SK-N-SH (cell line): ENCODE measurements around the gene TFG. TPM values are rescaled to one million over a fixed set of nuclear protein-coding genes. Genes with fewer than 3 reads are reported as not detected.

Experiments
- CTCF ChIA-PET: fragments of 300-600, 350-600 bp; formaldehyde crosslinking; extraction: SDS; loops from one replicate; lab custom pipeline; 2021; lab: Yijun Ruan, JAX
- POLR2A ChIA-PET: fragments of 350-600 bp; sonication (Branson Sonifier 250); formaldehyde crosslinking; extraction: SDS; loops from one replicate; lab custom pipeline; 2020; ENCODE audit warnings: antibody characterized with exemption, inconsistent platforms; lab: Yijun Ruan, JAX
- DNase-seq: peaks from one replicate; pipeline ENCODE4 v3.0.0; 2012
- H2AFZ ChIP-seq: fragments of 200-600 bp; sonication (generic); 2 replicates; pipeline ENCODE4 v1.8.1; 2016; ENCODE audit warnings: antibody characterized with exemption, mild to moderate bottlenecking, low read depth
- H3F3A ChIP-seq: fragments of 200-600 bp; sonication (generic); replicated peaks from 2 replicates; pipeline ENCODE3; 2016; ENCODE audit warnings: antibody characterized with exemption, mild to moderate bottlenecking; ENCODE audit not compliant: insufficient read depth
- H3K27ac ChIP-seq, 2 experiments: fragments of 200-500 bp in 1 of 2; fragments of 200-600 bp in 1 of 2; sonication (Bioruptor generic) in 1 of 2; sonication (generic), shearing (Covaris generic) in 1 of 2; 2 replicates each; pipeline versions ENCODE4 v1.5.1 to v1.6.1; 2014 to 2016; ENCODE audit warnings: low read depth in 2 of 2, inconsistent platforms in 1 of 2, low read length in 1 of 2, mild to moderate bottlenecking in 1 of 2, mixed read lengths in 1 of 2
- H3K27me3 ChIP-seq: fragments of 200-600 bp; sonication (generic), shearing (Covaris generic); 2 replicates; pipeline ENCODE4 v1.6.1; 2016; ENCODE audit warnings: mixed run types; ENCODE audit not compliant: insufficient read depth
- H3K36me3 ChIP-seq, 2 experiments: fragments of 200-500 bp in 1 of 2; fragments of 200-600 bp in 1 of 2; sonication (Bioruptor generic) in 1 of 2; sonication (generic) in 1 of 2; replicated peaks in 1 of 2; 2 replicates each; pipeline versions ENCODE3 to v1.5.1; 2014 to 2016; ENCODE audit warnings: low read length in 1 of 2, mild to moderate bottlenecking in 1 of 2; ENCODE audit not compliant: insufficient read depth in 2 of 2, control insufficient read depth in 1 of 2
- H3K4me1 ChIP-seq, 2 experiments: fragments of 200-500 bp in 1 of 2; fragments of 200-600 bp in 1 of 2; sonication (Bioruptor generic) in 1 of 2; sonication (generic), shearing (Covaris generic) in 1 of 2; 2 replicates each; pipeline versions ENCODE4 v1.5.1 to v1.6.1; 2014 to 2016; ENCODE audit warnings: low read depth in 1 of 2, low read length in 1 of 2, mixed run types in 1 of 2; ENCODE audit not compliant: insufficient read depth in 2 of 2, control insufficient read depth in 1 of 2
- H3K4me2 ChIP-seq: fragments of 200-600 bp; sonication (generic), shearing (Covaris generic); 2 replicates; pipeline ENCODE4 v1.6.1; 2017; ENCODE audit warnings: mixed run types
- H3K4me3 ChIP-seq, 2 experiments: fragments of 200-500 bp in 1 of 2; fragments of 200-600 bp in 1 of 2; sonication (Bioruptor generic) in 1 of 2; sonication (generic), shearing (Covaris generic) in 1 of 2; 2 replicates each; pipeline versions ENCODE4 v1.5.1 to v1.8.1; 2014 to 2016; ENCODE audit warnings: low read depth in 2 of 2, inconsistent platforms in 1 of 2, low read length in 1 of 2, mild to moderate bottlenecking in 1 of 2, mixed read lengths in 1 of 2, moderate library complexity in 1 of 2
- H3K79me2 ChIP-seq: fragments of 200-600 bp; sonication (generic); 2 replicates; pipeline ENCODE4 v1.8.1; 2017; ENCODE audit warnings: mild to moderate bottlenecking; ENCODE audit not compliant: insufficient read depth
- H3K9ac ChIP-seq: fragments of 200-600 bp; sonication (generic); 2 replicates; pipeline ENCODE4 v1.6.1; 2017; ENCODE audit warnings: mixed run types
- H3K9me2 ChIP-seq: fragments of 200-600 bp; sonication (generic); 2 replicates; pipeline ENCODE4 v1.6.1; 2017; ENCODE audit warnings: mixed run types
- H3K9me3 ChIP-seq: fragments of 200-600 bp; sonication (generic); 2 replicates; pipeline ENCODE4 v1.6.1; 2017; ENCODE audit warnings: mixed run types, mild to moderate bottlenecking, moderate library complexity
- H4K20me1 ChIP-seq: fragments of 200-600 bp; sonication (generic); 2 replicates; pipeline ENCODE4 v1.6.1; 2017; ENCODE audit warnings: mild to moderate bottlenecking, mixed run types; ENCODE audit not compliant: insufficient read depth
- CHD2 ChIP-seq: fragments of 150-350 bp; IDR thresholded peaks from 2 replicates; pipeline ENCODE4 v1.6.1; 2018; ENCODE audit warnings: low read length; ENCODE audit not compliant: partially characterized antibody
- EZH2phosphoT487 ChIP-seq: fragments of 200-600 bp; sonication (generic); IDR thresholded peaks from 2 replicates; pipeline ENCODE4 v1.6.1; 2017; ENCODE audit warnings: low read depth, mixed run types, mild to moderate bottlenecking, antibody characterized with exemption, moderate library complexity, borderline replicate concordance
- FOSL2 ChIP-seq: IDR thresholded peaks from 2 replicates; pipeline ENCODE4 v1.4.0; 2012; ENCODE audit warnings: low read depth, mild to moderate bottlenecking, moderate library complexity, borderline replicate concordance
- FOXM1 ChIP-seq: IDR thresholded peaks from 2 replicates; pipeline ENCODE4 v1.4.0; 2012; ENCODE audit warnings: low read depth, mild to moderate bottlenecking
- GATA2 ChIP-seq: sonication (generic); formaldehyde crosslinking; IDR thresholded peaks from 2 replicates; pipeline ENCODE4 v1.5.0; 2020; ENCODE audit warnings: mild to moderate bottlenecking, missing genetic modification reagents
- JUND ChIP-seq: IDR thresholded peaks from 2 replicates; pipeline ENCODE4 v1.4.0; 2012
- MEF2A ChIP-seq: IDR thresholded peaks from 2 replicates; pipeline ENCODE4 v1.4.0; 2012; ENCODE audit warnings: low read depth, borderline replicate concordance
- MXI1 ChIP-seq: IDR thresholded peaks from 2 replicates; pipeline ENCODE4 v1.6.1; 2012; ENCODE audit warnings: mild to moderate bottlenecking, low read depth, low read length, improper control_type of control experiment
- NFIC ChIP-seq: IDR thresholded peaks from 2 replicates; pipeline ENCODE4 v1.4.0; 2012; ENCODE audit warnings: borderline replicate concordance
- NRF1 ChIP-seq: IDR thresholded peaks from 2 replicates; pipeline ENCODE4 v1.6.1; 2012; ENCODE audit warnings: low read depth, mild to moderate bottlenecking, low read length
- RCOR1 ChIP-seq: fragments of 150-350 bp; IDR thresholded peaks from 2 replicates; pipeline ENCODE4 v1.6.1; 2017; ENCODE audit warnings: antibody characterized with exemption, low read length
- RFX5 ChIP-seq: IDR thresholded peaks from 2 replicates; pipeline ENCODE4 v1.6.1; 2012; ENCODE audit warnings: mild to moderate bottlenecking, improper control_type of control experiment, low read length
- WGBS: methylation state at CpG from one replicate; pipeline ENCODE4 v1.1.6; 2017; ENCODE audit warnings: low lambda C conversion rate; 5-methylcytosine and 5-hydroxymethylcytosine counted together
- polyA plus RNA-seq, 3 experiments: library from polyadenylated mRNA; depleted of rRNA; stranded (reverse); fragments of >200 nt; gene quantifications; 2 replicates each; pipeline ENCODE4 v1.2.3, GENCODE V29; 2012
- TF ChIP-seq, protein P1 (sequence below): fragments of 150-350 bp; IDR thresholded peaks from 2 replicates; pipeline ENCODE4 v1.6.1; 2017; ENCODE audit warnings: antibody characterized with exemption, low read length, low read depth, borderline replicate concordance
- TF ChIP-seq, protein P2 (sequence below): fragments of 200-600 bp; sonication (generic); IDR thresholded peaks from 2 replicates; pipeline ENCODE4 v1.6.1; 2017; ENCODE audit warnings: antibody characterized with exemption, mild to moderate bottlenecking, moderate library complexity
- TF ChIP-seq, protein P3 (sequence below): IDR thresholded peaks from 2 replicates; pipeline ENCODE4; 2012

TFG gene
- polyA plus RNA-seq, 1 of the 3 experiments (the other 2 are of a cell fraction) = 83.1 TPM

GRCh38 chr3:100700708-100701107 lies 8.6 kb upstream of the TFG start:
- no peak overlapping the region for H3K4me2 ChIP-seq
- H4K20me1 ChIP-seq = no peaks in the 10 kb centered on the region
- H3K4me3 ChIP-seq = no peak overlapping the region
- peaks cover 4% of the 10 kb centered on the region for H3F3A ChIP-seq
- H3K27ac ChIP-seq = no peak overlapping the region
- H2AFZ ChIP-seq = no peak overlapping the region
- no peaks in the 10 kb centered on the region for H3K9me3 ChIP-seq
- POLR2A ChIA-PET = no interaction called here
- no peak for DNase-seq
- no peaks in the 10 kb centered on the region for H3K36me3 ChIP-seq
- 87% methylated on average over 5 of the region's 5 CpGs for WGBS
- no peaks in the 10 kb centered on the region for H3K9me2 ChIP-seq
- CTCF ChIA-PET = no interaction called here
- H3K27me3 ChIP-seq = no peaks in the 10 kb centered on the region
- H3K79me2 ChIP-seq = no peaks in the 10 kb centered on the region
- peaks cover 0 to 2% of the 10 kb centered on the region in 2 experiments; a peak in 2 of 4 replicates for H3K4me1 ChIP-seq
- TF ChIP-seq CHD2 (no peak), EZH2phosphoT487 (no peak), MEF2A (no peak), NRF1 (no peak), RFX5 (no peak), NFIC (no peak), GATA2 (CRISPR knock-in tag) (no peak), MXI1 (no peak), FOXM1 (no peak), FOSL2 (no peak), JUND (no peak), RCOR1 (no peak)
- TF ChIP-seq, protein P1, sequence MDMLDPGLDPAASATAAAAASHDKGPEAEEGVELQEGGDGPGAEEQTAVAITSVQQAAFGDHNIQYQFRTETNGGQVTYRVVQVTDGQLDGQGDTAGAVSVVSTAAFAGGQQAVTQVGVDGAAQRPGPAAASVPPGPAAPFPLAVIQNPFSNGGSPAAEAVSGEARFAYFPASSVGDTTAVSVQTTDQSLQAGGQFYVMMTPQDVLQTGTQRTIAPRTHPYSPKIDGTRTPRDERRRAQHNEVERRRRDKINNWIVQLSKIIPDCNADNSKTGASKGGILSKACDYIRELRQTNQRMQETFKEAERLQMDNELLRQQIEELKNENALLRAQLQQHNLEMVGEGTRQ = no peak
- TF ChIP-seq, protein P2, sequence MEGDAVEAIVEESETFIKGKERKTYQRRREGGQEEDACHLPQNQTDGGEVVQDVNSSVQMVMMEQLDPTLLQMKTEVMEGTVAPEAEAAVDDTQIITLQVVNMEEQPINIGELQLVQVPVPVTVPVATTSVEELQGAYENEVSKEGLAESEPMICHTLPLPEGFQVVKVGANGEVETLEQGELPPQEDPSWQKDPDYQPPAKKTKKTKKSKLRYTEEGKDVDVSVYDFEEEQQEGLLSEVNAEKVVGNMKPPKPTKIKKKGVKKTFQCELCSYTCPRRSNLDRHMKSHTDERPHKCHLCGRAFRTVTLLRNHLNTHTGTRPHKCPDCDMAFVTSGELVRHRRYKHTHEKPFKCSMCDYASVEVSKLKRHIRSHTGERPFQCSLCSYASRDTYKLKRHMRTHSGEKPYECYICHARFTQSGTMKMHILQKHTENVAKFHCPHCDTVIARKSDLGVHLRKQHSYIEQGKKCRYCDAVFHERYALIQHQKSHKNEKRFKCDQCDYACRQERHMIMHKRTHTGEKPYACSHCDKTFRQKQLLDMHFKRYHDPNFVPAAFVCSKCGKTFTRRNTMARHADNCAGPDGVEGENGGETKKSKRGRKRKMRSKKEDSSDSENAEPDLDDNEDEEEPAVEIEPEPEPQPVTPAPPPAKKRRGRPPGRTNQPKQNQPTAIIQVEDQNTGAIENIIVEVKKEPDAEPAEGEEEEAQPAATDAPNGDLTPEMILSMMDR = no peak
- TF ChIP-seq, protein P3, sequence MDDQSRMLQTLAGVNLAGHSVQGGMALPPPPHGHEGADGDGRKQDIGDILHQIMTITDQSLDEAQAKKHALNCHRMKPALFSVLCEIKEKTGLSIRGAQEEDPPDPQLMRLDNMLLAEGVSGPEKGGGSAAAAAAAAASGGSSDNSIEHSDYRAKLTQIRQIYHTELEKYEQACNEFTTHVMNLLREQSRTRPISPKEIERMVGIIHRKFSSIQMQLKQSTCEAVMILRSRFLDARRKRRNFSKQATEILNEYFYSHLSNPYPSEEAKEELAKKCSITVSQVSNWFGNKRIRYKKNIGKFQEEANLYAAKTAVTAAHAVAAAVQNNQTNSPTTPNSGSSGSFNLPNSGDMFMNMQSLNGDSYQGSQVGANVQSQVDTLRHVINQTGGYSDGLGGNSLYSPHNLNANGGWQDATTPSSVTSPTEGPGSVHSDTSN = no peak
- no peak overlapping the region for H3K9ac ChIP-seq
